ENCODE measurements around the gene SETD2.

DNA sequence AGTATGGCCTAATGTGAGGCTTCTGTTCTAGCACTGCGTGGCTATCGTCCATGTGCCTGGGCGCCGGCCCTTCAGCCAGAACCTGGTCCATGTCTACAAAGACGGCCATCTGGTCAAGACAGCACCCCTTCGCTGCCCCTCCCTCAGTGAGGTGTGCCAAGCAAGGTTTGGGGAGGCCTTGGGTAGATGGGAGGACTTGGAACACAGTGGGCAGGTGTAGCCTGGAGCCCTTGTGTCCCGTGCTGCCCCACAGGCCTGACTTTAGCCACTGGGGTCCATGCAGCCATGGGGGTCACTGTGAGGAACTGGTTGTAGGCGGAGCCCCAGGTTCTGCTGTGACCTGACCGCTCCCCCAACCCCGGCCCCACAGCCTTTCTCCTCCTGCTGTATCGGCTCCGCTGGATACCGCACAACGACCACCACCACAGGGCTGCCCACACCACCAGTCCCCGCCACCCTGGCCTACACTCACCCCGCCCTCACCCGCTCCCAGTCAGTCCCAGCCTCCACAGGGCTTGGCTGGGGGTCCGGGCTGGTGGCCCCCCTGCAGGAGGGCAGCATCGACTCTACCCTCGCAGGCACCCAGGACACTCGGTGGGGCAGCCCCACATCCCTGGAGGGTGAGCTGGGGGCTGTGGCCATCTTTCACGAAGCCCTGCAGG, 167.9 kb downstream of the SETD2 start:
- TF ChIP-seq, protein P1, sequence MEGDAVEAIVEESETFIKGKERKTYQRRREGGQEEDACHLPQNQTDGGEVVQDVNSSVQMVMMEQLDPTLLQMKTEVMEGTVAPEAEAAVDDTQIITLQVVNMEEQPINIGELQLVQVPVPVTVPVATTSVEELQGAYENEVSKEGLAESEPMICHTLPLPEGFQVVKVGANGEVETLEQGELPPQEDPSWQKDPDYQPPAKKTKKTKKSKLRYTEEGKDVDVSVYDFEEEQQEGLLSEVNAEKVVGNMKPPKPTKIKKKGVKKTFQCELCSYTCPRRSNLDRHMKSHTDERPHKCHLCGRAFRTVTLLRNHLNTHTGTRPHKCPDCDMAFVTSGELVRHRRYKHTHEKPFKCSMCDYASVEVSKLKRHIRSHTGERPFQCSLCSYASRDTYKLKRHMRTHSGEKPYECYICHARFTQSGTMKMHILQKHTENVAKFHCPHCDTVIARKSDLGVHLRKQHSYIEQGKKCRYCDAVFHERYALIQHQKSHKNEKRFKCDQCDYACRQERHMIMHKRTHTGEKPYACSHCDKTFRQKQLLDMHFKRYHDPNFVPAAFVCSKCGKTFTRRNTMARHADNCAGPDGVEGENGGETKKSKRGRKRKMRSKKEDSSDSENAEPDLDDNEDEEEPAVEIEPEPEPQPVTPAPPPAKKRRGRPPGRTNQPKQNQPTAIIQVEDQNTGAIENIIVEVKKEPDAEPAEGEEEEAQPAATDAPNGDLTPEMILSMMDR (IDR thresholded peaks at IDR 0.05), result no peak
- TF ChIP-seq POLR2A (IDR thresholded peaks at IDR 0.05), result no peak

Data from sigmoid colon (tissue), 3 donors.